ENCODE measurements around the gene CCNK. TPM values are rescaled to one million over a fixed set of nuclear protein-coding genes. Genes with fewer than 3 reads are reported as not detected.

Gene CCNK
- total RNA-seq, 1 experiment from 2014 or later = 17.5 TPM

GRCh38 chr14:99508896-99509629 lies 27.9 kb downstream of the CCNK start:
- Histone ChIP-seq H3K36me3 (peaks cover 12% of the 10 kb centered on the region), H3K9me3 (replicated peaks) (no peaks in the 10 kb centered on the region), H3K4me3 (no peak overlapping the region), H3K4me1 (no peaks in the 10 kb centered on the region), H3K27ac (no peak overlapping the region), H3K27me3 (no peaks in the 10 kb centered on the region)
- no peak for DNase-seq

GRCh38 chr14:99509871-99510555 lies 28.8 kb downstream of the CCNK start:
- no peak overlapping the region for H3K4me3 ChIP-seq
- H3K27ac ChIP-seq = no peak overlapping the region
- no peak for DNase-seq
- H3K36me3 ChIP-seq = peaks cover 12% of the 10 kb centered on the region
- H3K4me1 ChIP-seq = no peaks in the 10 kb centered on the region
- no peaks in the 10 kb centered on the region for H3K9me3 ChIP-seq (replicated peaks)
- H3K27me3 ChIP-seq = no peaks in the 10 kb centered on the region

GRCh38 chr14:99510556-99511139 lies 29.4 kb downstream of the CCNK start:
- H3K9me3 ChIP-seq (replicated peaks) = no peaks in the 10 kb centered on the region

GRCh38 chr14:99511421-99512109 lies 30.4 kb downstream of the CCNK start:
- DNase-seq = no peak
- Histone ChIP-seq H3K4me3 (no peak overlapping the region), H3K27me3 (no peaks in the 10 kb centered on the region), H3K4me1 (no peaks in the 10 kb centered on the region), H3K9me3 (replicated peaks) (no peaks in the 10 kb centered on the region), H3K36me3 (peaks cover 12% of the 10 kb centered on the region), H3K27ac (no peak overlapping the region)

More at GRCh38 chr14:99510556-99511139, 29.4 kb downstream of the CCNK start:
- no peak overlapping the region for H3K27ac ChIP-seq
- H3K4me3 ChIP-seq = no peak overlapping the region
- H3K4me1 ChIP-seq = no peaks in the 10 kb centered on the region
- H3K27me3 ChIP-seq = no peaks in the 10 kb centered on the region
- H3K36me3 ChIP-seq = peaks cover 12% of the 10 kb centered on the region
- DNase-seq = no peak

GRCh38 chr14:99512110-99512449 lies 30.9 kb downstream of the CCNK start:
- no peak overlapping the region for H3K27ac ChIP-seq
- peaks cover 9% of the 10 kb centered on the region; the same call in 1 of the 2 replicates for H3K36me3 ChIP-seq
- DNase-seq = no peak
- no peaks in the 10 kb centered on the region for H3K27me3 ChIP-seq
- H3K9me3 ChIP-seq (replicated peaks) = no peaks in the 10 kb centered on the region
- H3K4me3 ChIP-seq = no peak overlapping the region
- H3K4me1 ChIP-seq = no peaks in the 10 kb centered on the region

- no peak overlapping the region for H3K4me3 ChIP-seq
- DNase-seq = no peak
- H3K4me1 ChIP-seq = no peaks in the 10 kb centered on the region
- peaks cover 5% of the 10 kb centered on the region; the same call in 1 of the 2 replicates for H3K36me3 ChIP-seq
- no peaks in the 10 kb centered on the region for H3K9me3 ChIP-seq (replicated peaks)
- H3K27me3 ChIP-seq = no peaks in the 10 kb centered on the region
- H3K27ac ChIP-seq = no peak overlapping the region
Measured at GRCh38 chr14:99512571-99513182, 31.5 kb downstream of the CCNK start.

- H3K4me3 ChIP-seq = no peak overlapping the region
- DNase-seq = no peak
- no peak overlapping the region for H3K27ac ChIP-seq
- no peaks in the 10 kb centered on the region for H3K27me3 ChIP-seq
- no peaks in the 10 kb centered on the region for H3K9me3 ChIP-seq (replicated peaks)
- H3K4me1 ChIP-seq = no peaks in the 10 kb centered on the region
- H3K36me3 ChIP-seq = no peaks in the 10 kb centered on the region
Measured at GRCh38 chr14:99513183-99513694, 32.0 kb downstream of the CCNK start.

- no peak for DNase-seq
Measured at GRCh38 chr14:99513946-99514551, 32.8 kb downstream of the CCNK start.

GRCh38 chr14:99514552-99515300 lies 33.5 kb downstream of the CCNK start:
- H3K9me3 ChIP-seq (replicated peaks) = no peaks in the 10 kb centered on the region
- H3K27ac ChIP-seq = no peak overlapping the region
- H3K4me1 ChIP-seq = no peaks in the 10 kb centered on the region
- no peaks in the 10 kb centered on the region for H3K27me3 ChIP-seq
- H3K36me3 ChIP-seq = no peaks in the 10 kb centered on the region
- DNase-seq = no peak
- H3K4me3 ChIP-seq = no peak overlapping the region

More at GRCh38 chr14:99513946-99514551, 32.8 kb downstream of the CCNK start:
- H3K27ac ChIP-seq = no peak overlapping the region
- H3K36me3 ChIP-seq = no peaks in the 10 kb centered on the region
- no peaks in the 10 kb centered on the region for H3K4me1 ChIP-seq
- H3K4me3 ChIP-seq = no peak overlapping the region
- no peaks in the 10 kb centered on the region for H3K27me3 ChIP-seq
- H3K9me3 ChIP-seq (replicated peaks) = no peaks in the 10 kb centered on the region

GRCh38 chr14:99515301-99516155 lies 34.3 kb downstream of the CCNK start:
- Histone ChIP-seq H3K36me3 (no peaks in the 10 kb centered on the region), H3K9me3 (replicated peaks) (no peaks in the 10 kb centered on the region), H3K4me1 (no peaks in the 10 kb centered on the region), H3K27ac (no peak overlapping the region), H3K4me3 (no peak overlapping the region), H3K27me3 (no peaks in the 10 kb centered on the region)
- DNase-seq = no peak

- no peaks in the 10 kb centered on the region for H3K36me3 ChIP-seq
- H3K9me3 ChIP-seq (replicated peaks) = no peaks in the 10 kb centered on the region
- no peaks in the 10 kb centered on the region for H3K4me1 ChIP-seq
- no peak overlapping the region for H3K27ac ChIP-seq
- H3K27me3 ChIP-seq = no peaks in the 10 kb centered on the region
- no peak for DNase-seq
- H3K4me3 ChIP-seq = no peak overlapping the region
Measured at GRCh38 chr14:99516156-99516870, 35.1 kb downstream of the CCNK start.

- H3K27me3 ChIP-seq = no peaks in the 10 kb centered on the region
- no peaks in the 10 kb centered on the region for H3K36me3 ChIP-seq
- H3K9me3 ChIP-seq (replicated peaks) = no peaks in the 10 kb centered on the region
- H3K4me3 ChIP-seq = no peak overlapping the region
- H3K4me1 ChIP-seq = peaks cover under 1% of the 10 kb centered on the region; the same call in 1 of the 2 replicates
- DNase-seq = no peak
- no peak overlapping the region for H3K27ac ChIP-seq
Measured at GRCh38 chr14:99516871-99517642, 35.8 kb downstream of the CCNK start.

Measured in SJCRH30 (cell line).